Body of pancreas (tissue), 4 donors: Measurements from ENCODE around the gene UNC45B.

Experiments used
- CTCF ChIP-seq, 7 experiments: fragments of 450-650 bp in 4 of 7; fragments of 200-600 bp in 3 of 7; sonication (generic) in 3 of 7; IDR thresholded peaks; one replicate each; pipeline ENCODE4 v1.5.1; 2016 to 2019; ENCODE audit warnings: antibody characterized with exemption in 7 of 7
- POLR2A ChIP-seq, 3 donors: fragments of 450-650 bp; IDR thresholded peaks; one replicate each; pipeline ENCODE4 v1.6.1; 2016; ENCODE audit warnings: antibody characterized with exemption in 3 of 3, mild to moderate bottlenecking in 2 of 3

GRCh38 chr17:35127751-35128514 is 19.7 kb upstream of the UNC45B start:
- no peak for TF ChIP-seq CTCF (IDR thresholded peaks at IDR 0.05)
- TF ChIP-seq POLR2A (IDR thresholded peaks at IDR 0.05) = no peak
